ENCODE data around the gene NOTCH2.

The NOTCH2 gene

GRCh38 chr1:119911775-119912174 is 157.7 kb downstream of the NOTCH2 start:
- DNase-seq: no peak

- DNase-seq: no peak
Measured at GRCh38 chr1:119910618-119911017, 158.8 kb downstream of the NOTCH2 start.

DNA sequence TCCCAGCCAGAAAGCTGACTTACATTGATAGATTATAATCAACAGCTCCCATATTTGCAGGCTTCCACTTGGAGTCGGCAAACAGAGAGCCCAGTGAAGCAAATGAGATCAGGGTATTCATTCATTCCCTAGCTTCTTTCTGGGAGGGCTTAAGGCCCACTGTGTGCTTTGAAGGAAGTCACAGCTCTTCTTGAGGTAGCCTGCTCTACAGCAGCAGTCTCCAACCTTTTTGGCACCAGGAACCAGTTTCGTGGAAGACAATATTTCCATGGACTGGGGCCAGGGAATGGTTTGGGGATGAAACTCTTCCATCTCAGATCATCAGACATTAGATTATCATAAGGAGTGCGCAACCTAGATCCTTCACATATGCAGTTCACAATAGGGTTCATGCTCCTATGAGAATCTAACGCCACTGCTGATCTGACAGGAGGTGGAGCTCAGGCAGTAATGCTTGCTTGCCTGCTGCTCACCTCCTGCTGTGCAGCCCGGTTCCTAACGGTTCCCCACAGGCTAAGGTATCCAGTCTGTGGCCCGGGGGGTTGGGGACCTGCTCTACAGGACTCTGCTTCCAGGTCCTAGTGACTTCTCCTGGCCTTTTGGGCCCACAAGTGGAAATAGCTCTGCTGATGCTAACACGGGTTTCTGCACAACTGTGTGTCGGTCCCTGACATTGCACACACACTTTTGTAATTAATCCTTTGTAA is 159.4 kb downstream of the NOTCH2 start:
- no peak for DNase-seq

DNA sequence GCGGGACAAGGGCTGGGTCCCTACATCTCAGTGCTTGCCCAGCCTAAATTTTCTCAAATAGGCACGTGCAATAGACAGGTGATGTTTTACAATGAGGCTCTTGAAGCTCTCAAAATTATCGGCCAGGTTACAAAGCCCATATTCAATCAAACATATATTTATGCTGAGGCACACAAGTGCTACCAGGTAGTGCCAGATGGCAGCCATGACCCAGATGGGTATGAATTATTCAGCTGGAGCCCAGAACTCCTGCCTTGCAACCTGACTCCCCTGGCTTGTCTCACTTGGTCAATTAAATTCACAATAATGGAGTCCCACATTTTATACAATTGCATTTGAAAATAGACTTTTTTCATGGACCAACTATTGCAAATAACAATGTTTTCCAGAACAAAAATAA is 160.8 kb downstream of the NOTCH2 start:
- no peak for DNase-seq

GRCh38 chr1:119906927-119907652 is 162.4 kb downstream of the NOTCH2 start:
- no peak for DNase-seq

- no peak for DNase-seq
Measured at GRCh38 chr1:119903443-119903835, 166.0 kb downstream of the NOTCH2 start.

DNA sequence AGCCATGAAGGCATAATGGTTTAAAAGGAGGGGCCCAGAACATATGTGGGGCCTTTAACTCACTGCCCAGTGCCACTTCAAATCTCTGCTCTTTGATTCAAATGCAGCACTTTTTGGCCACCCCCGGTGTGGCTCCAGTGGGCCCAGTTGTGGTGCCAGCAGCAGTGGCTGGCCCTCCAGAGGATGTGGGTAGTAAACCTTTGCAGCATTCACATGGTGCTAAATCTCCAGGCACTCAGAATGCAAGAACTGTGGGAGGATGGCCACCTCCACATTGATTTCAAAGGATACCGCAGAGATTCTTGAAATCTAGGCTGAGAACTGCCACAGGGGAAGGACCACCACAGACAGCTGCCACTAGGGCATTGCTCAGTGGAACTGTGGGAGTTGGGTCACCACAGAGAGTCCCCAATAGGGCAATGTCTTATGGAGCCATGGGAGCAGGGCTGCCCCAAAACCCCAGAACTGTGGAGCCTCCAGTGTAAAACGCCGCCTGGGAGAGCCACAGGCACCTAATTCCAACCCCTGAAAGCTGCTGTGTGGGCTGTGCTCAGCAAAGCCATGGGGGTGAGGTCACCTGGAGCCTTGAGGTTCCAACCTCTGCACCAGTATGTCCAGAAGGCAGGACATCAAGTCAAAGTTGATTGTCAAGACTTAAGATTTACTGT is 166.6 kb downstream of the NOTCH2 start:
- DNase-seq: no peak

DNA sequence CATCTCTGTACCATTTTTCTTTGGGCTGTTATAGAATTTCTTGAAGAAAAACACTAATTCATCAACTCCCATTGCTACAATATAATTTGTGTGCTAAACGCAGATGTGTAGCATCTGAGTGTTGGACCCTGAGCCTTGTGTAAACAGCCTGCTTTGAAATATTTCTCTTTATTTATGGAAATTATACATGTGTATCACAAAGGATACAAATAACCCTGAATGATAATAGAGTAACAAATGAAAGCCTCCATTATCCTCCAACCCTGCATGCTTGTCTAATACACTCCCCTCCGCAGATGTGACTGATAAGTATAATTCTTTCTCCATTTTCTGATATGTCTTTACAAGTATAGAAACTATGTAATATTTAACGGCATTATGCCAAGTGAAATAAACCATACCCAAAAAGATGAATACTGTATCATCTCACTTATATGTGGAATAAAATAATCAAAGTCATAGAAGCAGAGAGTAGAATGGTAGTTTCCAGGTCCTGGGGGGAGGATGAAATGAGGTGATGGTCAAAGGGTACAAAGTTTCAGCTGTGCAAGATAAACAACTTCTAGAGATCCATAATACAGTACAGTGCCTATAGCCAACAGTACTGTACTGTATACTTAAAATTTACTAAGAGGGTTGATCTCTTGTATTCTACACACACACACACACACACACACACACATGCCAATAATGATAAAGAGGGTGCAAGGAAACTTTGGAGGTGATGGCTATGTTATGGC is 170.3 kb downstream of the NOTCH2 start:
- no peak for DNase-seq

- DNase-seq: no peak
Measured at GRCh38 chr1:119898530-119898929, 170.9 kb downstream of the NOTCH2 start.

GRCh38 chr1:119896303-119896702 is 173.2 kb downstream of the NOTCH2 start, which contains the start of gene ADAM30:
ADAM30 (minus strand) TSS chr1:119896515; CDS start chr1:119896336, 179 bp downstream.
- DNase-seq: no peak

GRCh38 chr1:119895102-119895501 is 174.4 kb downstream of the NOTCH2 start:
- DNase-seq: no peak

- no peak for DNase-seq
Measured at GRCh38 chr1:119893827-119894700, 175.4 kb downstream of the NOTCH2 start.

- DNase-seq: no peak
Measured at GRCh38 chr1:119893238-119893791, 176.1 kb downstream of the NOTCH2 start.

DNA sequence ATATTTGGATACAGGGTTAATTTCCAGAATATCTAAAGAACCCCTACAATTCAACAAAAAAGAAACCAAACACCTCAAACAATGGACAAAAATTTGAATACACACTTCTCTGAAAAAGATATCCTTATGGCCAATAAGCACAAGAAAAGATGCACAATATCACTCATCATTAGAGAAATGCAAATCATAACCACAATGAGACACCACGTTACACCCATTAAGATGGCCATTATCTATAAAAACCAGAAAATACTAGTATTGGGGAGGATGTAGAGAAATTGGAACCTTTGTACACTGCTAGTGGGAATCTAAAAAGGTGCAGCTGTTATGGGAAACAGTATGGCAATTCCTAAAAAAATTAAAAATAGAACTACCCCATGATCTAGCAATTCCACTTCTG is 178.1 kb downstream of the NOTCH2 start:
- DNase-seq: no peak

DNA sequence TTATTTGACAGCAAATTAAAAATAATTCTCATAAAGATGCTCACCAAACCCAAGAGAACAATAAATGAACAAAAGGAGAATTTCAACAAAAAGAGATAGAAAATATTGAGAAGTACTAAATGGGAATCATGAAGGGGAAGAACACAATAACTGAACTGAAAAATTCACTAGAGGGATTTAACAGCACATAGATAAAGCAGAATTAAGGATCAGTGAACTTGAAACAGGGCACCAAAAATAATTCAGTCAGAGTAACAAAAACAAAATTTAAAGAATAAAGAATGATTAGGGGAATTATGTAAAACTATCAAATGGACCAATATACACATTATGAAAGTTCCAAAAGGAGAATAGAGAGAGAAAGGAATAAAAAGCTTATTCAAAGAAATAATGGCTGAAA is 181.0 kb downstream of the NOTCH2 start:
- no peak for DNase-seq

DNA sequence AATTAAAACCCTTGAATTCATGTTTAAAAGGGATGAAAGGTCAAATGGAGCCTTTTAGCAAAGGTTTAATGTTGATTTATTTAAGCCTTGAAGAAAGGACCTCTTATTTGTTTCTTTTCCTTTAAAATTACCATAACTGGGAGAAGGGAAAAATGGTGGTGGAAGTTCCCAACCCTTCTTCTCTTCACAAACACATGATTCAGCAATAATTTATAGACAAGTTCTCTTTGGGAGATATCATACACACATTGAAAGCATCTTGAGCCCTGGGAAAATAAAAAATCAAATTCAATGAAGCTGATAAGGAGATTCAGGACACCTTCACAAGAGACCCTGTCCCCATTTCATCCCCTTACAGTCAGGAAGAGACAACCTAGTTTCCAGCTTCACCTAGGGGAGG is 182.0 kb downstream of the NOTCH2 start:
- no peak for DNase-seq

- peak in 3 of 56 donors; percentile 6 to 52 (median 43) for DNase-seq
Measured at GRCh38 chr1:119885903-119886783, 183.3 kb downstream of the NOTCH2 start.

DNA sequence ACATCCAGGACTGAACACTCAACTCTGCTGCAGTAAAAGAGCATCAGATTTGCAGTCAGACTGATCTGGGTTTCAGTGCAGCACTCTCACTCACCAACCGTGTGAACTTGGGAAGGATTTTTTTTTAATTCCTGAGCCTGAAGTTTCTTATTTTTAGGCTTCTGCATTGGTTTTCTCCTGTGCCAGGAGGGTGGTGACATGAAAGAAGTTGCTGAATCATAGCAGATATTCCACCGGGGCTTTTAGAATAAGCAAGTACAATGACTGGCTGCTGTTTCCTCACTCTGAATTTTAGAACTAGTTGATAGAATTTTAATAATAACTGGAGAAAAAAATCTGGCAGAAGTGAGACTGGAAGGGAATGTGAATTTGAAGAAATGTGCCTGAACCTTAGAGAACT is 184.8 kb downstream of the NOTCH2 start:
- no peak for DNase-seq

DNA sequence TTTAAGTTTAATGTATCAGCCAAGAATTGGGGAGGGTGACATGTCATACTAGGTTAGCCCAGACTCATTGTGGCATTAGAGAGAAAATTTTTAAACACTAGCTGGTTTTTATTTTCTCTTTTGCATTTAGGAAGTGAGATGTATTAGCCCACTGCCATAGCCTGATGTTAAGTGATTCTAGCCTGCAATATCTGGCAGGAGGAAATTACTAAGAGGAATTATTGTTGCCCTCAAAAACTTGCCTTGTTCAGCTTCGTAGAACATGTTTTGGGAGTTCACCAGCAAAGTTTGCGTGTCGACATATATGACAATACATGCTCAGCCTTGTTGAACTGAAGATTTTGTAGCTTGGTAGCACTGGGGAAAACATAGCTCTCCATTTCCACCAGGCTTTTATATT is 185.6 kb downstream of the NOTCH2 start:
- no peak for DNase-seq
